HepG2 (cell line): ENCODE data around the gene SARNP. TPM values are rescaled to one million over a fixed set of nuclear protein-coding genes. Genes with fewer than 3 reads are reported as not detected.

Source experiments
- KDM3A ChIP-seq: IDR thresholded peaks from 2 replicates; pipeline ENCODE4 v1.6.1; 2018; ENCODE audit warnings: low read depth, missing compliant biosample characterization
- NFYC ChIP-seq: IDR thresholded peaks from 2 replicates; pipeline ENCODE4 v1.6.1; 2016; ENCODE audit warnings: missing genetic modification reagents, missing compliant biosample characterization
- ZNF788 ChIP-seq: sonication (generic); formaldehyde crosslinking; IDR thresholded peaks from 2 replicates; pipeline ENCODE4 v1.5.0; 2020; ENCODE audit warnings: mild to moderate bottlenecking, missing genetic modification reagents, borderline replicate concordance
- polyA plus RNA-seq, 8 experiments: library from polyadenylated mRNA; depleted of rRNA in 3 of 8; stranded (reverse) in 7 of 8; unstranded in 1 of 8; fragments of >200 nt; fragmentation: Illumina TruSeq in 4 of 8; extraction: Trizol in 4 of 8; gene quantifications; 2 replicates each; pipeline versions ENCODE4 v1.2.1 to v1.2.3, GENCODE V29; 2011 to 2016; ENCODE audit warnings: low read depth in 4 of 8, missing spikeins in 1 of 8, mixed read lengths in 1 of 8; ENCODE audit not compliant: insufficient read depth in 1 of 8
- total RNA-seq, 5 experiments: library from RNA; depleted of rRNA; stranded (reverse); fragments of >200 nt; fragmentation: Illumina TruSeq; extraction: Trizol; gene quantifications; 2 replicates each; pipeline ENCODE4 v1.2.3, GENCODE V29; 2016; ENCODE audit warnings: low read depth in 1 of 5
- TF ChIP-seq, protein P1 (sequence below): sonication (generic); formaldehyde crosslinking; IDR thresholded peaks from 2 replicates; pipeline ENCODE4 v1.5.0; 2020; ENCODE audit warnings: mild to moderate bottlenecking, missing genetic modification reagents, borderline replicate concordance
- TF ChIP-seq, protein P2 (sequence below): IDR thresholded peaks from 2 replicates; pipeline ENCODE4 v1.6.1; 2018; ENCODE audit warnings: missing genetic modification reagents, mild to moderate bottlenecking, missing compliant biosample characterization
- TF ChIP-seq, protein P3 (sequence below): sonication (generic); formaldehyde crosslinking; IDR thresholded peaks from 2 replicates; pipeline ENCODE4 v1.5.0; 2020; ENCODE audit warnings: mild to moderate bottlenecking, missing genetic modification reagents
- TF ChIP-seq, protein P4 (sequence below): IDR thresholded peaks from 2 replicates; pipeline ENCODE4 v1.6.1; 2016; ENCODE audit warnings: low read depth, control low read depth
- TF ChIP-seq, protein P5 (sequence below): sonication (generic); formaldehyde crosslinking; IDR thresholded peaks from 2 replicates; pipeline ENCODE4 v1.9.0; 2021; ENCODE audit warnings: mild to moderate bottlenecking, missing genetic modification reagents
- TF ChIP-seq, protein P6 (sequence below): IDR thresholded peaks from 2 replicates; pipeline ENCODE4 v1.6.1; 2018; ENCODE audit warnings: missing genetic modification reagents

SARNP gene
- total and polyA plus RNA-seq, 2 of the 13 experiments (the other 11 are each of a cell fraction or from before 2014, with no cell fraction given) = 59.0 to 95.4 TPM

DNA sequence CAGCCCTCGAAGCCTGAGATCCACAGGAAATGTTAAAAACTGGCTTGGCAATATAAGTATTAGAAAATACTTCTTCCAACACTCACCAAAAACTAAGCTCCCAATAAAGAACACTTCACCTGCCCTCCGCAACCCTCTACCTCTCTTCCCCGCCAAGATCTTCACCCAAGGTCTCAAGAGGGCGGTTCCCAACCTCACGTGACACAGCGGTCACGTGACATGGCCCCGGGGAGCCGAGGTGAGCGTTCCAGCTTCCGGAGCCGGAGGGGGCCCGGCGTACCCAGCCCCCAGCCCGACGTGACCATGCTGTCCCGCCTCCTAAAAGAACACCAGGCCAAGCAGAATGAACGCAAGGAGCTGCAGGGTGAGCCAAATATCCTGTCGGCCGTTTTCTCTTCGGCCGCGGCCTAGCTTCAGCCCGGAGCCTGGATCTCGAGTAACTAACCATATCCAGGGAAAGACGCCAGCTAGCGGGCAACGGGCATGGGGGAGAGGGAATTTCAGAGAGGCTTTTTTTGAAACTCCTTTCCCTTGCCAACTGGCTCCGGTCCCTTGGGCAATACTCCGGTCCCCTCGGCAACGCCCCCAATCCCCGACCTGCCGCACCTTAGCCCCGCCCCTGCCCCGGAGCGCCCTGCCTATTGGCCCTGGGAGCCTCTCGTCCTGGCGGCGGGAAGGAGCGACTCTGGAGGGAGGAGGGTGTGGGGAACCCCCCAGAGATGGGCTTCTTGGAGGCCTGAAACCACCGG lies 101.5 kb downstream of the SARNP start, which contains the start of gene BLOC1S1 (continued):
- TF ChIP-seq, protein P1, sequence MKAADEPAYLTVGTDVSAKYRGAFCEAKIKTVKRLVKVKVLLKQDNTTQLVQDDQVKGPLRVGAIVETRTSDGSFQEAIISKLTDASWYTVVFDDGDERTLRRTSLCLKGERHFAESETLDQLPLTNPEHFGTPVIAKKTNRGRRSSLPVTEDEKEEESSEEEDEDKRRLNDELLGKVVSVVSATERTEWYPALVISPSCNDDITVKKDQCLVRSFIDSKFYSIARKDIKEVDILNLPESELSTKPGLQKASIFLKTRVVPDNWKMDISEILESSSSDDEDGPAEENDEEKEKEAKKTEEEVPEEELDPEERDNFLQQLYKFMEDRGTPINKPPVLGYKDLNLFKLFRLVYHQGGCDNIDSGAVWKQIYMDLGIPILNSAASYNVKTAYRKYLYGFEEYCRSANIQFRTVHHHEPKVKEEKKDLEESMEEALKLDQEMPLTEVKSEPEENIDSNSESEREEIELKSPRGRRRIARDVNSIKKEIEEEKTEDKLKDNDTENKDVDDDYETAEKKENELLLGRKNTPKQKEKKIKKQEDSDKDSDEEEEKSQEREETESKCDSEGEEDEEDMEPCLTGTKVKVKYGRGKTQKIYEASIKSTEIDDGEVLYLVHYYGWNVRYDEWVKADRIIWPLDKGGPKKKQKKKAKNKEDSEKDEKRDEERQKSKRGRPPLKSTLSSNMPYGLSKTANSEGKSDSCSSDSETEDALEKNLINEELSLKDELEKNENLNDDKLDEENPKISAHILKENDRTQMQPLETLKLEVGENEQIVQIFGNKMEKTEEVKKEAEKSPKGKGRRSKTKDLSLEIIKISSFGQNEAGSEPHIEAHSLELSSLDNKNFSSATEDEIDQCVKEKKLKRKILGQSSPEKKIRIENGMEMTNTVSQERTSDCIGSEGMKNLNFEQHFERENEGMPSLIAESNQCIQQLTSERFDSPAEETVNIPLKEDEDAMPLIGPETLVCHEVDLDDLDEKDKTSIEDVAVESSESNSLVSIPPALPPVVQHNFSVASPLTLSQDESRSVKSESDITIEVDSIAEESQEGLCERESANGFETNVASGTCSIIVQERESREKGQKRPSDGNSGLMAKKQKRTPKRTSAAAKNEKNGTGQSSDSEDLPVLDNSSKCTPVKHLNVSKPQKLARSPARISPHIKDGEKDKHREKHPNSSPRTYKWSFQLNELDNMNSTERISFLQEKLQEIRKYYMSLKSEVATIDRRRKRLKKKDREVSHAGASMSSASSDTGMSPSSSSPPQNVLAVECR = peak; percentile 98
- TF ChIP-seq, protein P2, sequence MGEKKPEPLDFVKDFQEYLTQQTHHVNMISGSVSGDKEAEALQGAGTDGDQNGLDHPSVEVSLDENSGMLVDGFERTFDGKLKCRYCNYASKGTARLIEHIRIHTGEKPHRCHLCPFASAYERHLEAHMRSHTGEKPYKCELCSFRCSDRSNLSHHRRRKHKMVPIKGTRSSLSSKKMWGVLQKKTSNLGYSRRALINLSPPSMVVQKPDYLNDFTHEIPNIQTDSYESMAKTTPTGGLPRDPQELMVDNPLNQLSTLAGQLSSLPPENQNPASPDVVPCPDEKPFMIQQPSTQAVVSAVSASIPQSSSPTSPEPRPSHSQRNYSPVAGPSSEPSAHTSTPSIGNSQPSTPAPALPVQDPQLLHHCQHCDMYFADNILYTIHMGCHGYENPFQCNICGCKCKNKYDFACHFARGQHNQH (CRISPR knock-in tag) = peak; percentile 77; the same call in 1 of the 2 replicates
- TF ChIP-seq, protein P3, sequence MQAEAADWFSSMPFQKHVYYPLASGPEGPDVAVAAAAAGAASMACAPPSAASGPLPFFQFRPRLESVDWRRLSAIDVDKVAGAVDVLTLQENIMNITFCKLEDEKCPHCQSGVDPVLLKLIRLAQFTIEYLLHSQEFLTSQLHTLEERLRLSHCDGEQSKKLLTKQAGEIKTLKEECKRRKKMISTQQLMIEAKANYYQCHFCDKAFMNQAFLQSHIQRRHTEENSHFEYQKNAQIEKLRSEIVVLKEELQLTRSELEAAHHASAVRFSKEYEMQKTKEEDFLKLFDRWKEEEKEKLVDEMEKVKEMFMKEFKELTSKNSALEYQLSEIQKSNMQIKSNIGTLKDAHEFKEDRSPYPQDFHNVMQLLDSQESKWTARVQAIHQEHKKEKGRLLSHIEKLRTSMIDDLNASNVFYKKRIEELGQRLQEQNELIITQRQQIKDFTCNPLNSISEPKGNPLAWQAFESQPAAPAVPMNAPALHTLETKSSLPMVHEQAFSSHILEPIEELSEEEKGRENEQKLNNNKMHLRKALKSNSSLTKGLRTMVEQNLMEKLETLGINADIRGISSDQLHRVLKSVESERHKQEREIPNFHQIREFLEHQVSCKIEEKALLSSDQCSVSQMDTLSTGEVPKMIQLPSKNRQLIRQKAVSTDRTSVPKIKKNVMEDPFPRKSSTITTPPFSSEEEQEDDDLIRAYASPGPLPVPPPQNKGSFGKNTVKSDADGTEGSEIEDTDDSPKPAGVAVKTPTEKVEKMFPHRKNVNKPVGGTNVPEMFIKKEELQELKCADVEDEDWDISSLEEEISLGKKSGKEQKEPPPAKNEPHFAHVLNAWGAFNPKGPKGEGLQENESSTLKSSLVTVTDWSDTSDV (CRISPR knock-in tag) = no peak
- TF ChIP-seq NFYC (peak; percentile 67), ZNF788 (CRISPR knock-in tag) (peak; percentile 92; the same call in 1 of the 2 replicates), KDM3A (peak; percentile 66; the same call in 1 of the 2 replicates)
- TF ChIP-seq, protein P4, sequence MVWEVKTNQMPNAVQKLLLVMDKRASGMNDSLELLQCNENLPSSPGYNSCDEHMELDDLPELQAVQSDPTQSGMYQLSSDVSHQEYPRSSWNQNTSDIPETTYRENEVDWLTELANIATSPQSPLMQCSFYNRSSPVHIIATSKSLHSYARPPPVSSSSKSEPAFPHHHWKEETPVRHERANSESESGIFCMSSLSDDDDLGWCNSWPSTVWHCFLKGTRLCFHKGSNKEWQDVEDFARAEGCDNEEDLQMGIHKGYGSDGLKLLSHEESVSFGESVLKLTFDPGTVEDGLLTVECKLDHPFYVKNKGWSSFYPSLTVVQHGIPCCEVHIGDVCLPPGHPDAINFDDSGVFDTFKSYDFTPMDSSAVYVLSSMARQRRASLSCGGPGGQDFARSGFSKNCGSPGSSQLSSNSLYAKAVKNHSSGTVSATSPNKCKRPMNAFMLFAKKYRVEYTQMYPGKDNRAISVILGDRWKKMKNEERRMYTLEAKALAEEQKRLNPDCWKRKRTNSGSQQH (CRISPR knock-in tag) = peak; percentile 85; the same call in 1 of the 2 replicates
- TF ChIP-seq, protein P5, sequence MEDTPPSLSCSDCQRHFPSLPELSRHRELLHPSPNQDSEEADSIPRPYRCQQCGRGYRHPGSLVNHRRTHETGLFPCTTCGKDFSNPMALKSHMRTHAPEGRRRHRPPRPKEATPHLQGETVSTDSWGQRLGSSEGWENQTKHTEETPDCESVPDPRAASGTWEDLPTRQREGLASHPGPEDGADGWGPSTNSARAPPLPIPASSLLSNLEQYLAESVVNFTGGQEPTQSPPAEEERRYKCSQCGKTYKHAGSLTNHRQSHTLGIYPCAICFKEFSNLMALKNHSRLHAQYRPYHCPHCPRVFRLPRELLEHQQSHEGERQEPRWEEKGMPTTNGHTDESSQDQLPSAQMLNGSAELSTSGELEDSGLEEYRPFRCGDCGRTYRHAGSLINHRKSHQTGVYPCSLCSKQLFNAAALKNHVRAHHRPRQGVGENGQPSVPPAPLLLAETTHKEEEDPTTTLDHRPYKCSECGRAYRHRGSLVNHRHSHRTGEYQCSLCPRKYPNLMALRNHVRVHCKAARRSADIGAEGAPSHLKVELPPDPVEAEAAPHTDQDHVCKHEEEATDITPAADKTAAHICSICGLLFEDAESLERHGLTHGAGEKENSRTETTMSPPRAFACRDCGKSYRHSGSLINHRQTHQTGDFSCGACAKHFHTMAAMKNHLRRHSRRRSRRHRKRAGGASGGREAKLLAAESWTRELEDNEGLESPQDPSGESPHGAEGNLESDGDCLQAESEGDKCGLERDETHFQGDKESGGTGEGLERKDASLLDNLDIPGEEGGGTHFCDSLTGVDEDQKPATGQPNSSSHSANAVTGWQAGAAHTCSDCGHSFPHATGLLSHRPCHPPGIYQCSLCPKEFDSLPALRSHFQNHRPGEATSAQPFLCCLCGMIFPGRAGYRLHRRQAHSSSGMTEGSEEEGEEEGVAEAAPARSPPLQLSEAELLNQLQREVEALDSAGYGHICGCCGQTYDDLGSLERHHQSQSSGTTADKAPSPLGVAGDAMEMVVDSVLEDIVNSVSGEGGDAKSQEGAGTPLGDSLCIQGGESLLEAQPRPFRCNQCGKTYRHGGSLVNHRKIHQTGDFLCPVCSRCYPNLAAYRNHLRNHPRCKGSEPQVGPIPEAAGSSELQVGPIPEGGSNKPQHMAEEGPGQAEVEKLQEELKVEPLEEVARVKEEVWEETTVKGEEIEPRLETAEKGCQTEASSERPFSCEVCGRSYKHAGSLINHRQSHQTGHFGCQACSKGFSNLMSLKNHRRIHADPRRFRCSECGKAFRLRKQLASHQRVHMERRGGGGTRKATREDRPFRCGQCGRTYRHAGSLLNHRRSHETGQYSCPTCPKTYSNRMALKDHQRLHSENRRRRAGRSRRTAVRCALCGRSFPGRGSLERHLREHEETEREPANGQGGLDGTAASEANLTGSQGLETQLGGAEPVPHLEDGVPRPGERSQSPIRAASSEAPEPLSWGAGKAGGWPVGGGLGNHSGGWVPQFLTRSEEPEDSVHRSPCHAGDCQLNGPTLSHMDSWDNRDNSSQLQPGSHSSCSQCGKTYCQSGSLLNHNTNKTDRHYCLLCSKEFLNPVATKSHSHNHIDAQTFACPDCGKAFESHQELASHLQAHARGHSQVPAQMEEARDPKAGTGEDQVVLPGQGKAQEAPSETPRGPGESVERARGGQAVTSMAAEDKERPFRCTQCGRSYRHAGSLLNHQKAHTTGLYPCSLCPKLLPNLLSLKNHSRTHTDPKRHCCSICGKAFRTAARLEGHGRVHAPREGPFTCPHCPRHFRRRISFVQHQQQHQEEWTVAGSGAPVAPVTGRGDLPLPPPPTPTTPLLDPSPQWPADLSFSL (CRISPR knock-in tag) = no peak
- TF ChIP-seq, protein P6, sequence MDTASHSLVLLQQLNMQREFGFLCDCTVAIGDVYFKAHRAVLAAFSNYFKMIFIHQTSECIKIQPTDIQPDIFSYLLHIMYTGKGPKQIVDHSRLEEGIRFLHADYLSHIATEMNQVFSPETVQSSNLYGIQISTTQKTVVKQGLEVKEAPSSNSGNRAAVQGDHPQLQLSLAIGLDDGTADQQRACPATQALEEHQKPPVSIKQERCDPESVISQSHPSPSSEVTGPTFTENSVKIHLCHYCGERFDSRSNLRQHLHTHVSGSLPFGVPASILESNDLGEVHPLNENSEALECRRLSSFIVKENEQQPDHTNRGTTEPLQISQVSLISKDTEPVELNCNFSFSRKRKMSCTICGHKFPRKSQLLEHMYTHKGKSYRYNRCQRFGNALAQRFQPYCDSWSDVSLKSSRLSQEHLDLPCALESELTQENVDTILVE (CRISPR knock-in tag) = peak; percentile 69; the same call in 1 of the 2 replicates
